GM19023 (cell line): Measurements from ENCODE around the gene LDB3.

Experiments
- ATAC-seq: cut with Tn5 transposase; IDR thresholded peaks from one replicate; pipeline ENCODE4 v1.9.1; 2021; ENCODE audit warnings: mild to moderate bottlenecking, moderate library complexity; ENCODE audit not compliant: unreplicated experiment

The LDB3 gene

DNA sequence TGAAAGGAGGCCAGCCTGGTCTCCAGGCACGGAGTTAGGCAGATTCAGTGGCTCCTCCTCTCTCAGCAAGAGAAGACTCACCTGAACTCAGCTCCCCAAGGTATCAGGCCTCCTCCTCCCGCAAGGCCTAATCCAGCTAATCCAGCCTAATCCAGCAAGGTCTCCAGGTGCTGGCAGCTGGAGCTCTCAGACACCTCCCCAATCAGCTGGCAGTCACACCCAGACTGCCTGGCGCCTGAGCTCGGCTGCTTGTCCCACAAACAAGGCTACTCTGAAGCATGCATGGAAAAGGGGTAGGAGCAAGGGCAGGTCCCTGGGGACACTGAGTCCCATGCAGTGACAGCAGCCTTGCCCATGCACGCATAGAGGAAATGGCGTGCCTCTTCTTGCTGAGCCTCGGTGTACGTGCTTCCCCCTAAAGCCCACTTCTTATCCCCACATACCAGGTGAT is 17.3 kb upstream of the LDB3 start:
- no peak for ATAC-seq

DNA sequence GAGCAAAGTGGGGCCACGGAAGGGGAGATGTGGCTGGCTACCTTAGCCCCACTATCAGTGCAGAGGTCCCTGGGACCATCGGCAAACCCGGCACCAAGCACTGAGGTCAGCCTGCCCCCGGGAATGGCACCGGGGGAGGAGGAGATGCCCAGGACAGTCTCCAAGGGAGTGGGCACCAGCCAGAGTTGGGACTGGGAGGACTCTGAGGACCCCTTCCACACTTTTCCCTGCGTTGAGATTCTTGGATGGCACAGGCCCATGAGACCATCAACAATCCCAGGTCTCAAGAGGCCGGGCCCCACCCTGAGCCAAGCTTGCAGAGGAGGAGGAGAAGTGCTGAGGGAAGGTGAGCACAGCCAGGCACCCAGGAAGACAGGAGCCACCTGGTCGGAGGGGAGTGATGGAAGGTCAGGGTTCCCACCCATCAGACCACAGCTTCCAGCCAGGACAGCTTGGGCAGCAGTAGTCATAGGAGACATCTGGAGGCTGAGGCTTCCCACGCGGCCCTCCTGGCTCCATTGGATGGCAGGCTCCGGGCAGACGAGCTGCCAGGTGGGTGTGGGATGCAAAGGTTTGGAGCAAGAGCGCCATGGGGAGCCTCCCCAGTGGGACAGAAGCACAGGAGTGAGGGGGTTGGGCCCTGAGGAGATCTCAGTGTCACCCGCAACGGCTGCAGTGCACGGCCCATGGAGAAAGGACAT is 16.5 kb upstream of the LDB3 start:
- no peak for ATAC-seq

DNA sequence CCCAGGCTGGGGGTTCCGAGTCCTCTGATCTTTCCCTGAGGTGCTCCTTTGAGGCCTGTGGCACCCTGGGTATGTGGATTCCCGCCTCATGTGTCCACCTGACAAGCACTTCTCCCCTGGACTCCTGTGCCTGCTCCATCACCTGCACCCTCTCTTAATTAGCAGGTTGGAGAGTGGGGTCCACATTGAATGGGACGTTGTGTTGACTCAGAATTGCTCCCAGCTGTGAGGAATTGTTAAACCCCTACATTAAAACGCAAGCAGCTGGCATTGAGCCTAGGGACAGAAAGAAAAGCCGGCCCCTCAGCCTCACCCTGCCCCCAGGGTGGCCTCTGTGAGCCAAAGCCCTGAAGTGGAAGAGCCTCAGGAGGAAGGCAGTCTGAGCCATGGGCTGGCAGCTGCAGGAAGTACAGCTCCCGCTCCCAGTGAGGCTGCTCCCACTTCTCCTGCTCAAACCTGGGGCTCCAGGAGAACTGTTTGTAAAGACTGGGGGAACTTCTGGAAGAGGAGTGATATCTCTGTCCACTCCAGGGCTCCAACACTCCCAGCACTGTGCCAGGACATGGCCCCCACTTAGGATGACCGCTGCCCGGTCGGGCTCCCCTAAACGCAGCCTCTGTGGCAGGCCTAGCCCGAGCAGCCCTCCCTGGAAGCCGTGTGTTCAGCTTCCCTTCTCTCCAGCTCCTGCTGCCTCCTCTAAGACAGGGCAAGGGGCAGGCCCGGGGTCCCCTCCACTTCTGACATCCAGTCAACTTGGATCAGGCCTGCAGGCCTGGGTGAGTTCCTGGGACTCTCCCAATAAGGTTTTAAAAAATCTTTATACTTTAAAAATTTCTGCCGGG is 15.7 kb upstream of the LDB3 start:
- ATAC-seq = no peak

DNA sequence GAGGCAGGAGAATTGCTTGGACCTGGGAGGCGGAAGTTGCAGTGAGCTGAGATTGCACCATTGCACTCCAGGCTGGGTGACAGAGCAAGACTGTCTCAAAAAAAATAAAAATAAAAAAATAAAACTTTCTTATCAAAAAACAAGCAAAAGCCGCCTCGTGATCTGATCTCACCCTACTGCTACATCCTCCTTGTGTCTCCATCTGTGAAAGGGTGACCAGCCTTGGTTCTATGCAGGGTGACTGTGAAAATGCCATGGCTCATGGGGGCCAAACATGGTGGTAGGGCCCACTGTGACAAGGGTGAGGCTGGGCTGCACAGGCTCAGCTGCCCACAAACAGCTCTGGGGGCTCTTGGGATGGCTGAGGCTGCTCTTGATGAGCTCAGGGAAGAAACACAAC is 14.9 kb upstream of the LDB3 start:
- ATAC-seq = no peak

DNA sequence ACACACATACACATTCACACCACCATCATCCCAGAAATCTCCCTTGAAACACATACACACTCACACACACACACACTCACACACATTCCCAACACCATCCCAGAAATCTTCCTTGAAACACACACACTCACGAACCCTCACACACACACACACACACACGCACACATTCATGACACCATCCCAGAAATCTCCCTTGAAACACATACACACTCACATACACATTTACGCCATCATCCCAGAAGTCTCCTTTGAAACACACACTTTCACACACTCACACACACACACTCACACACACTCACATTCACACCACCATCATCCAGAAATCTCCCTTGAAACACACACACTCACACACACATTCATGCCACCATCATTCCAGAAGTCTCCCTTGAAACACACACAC is 14.3 kb upstream of the LDB3 start:
- no peak for ATAC-seq

DNA sequence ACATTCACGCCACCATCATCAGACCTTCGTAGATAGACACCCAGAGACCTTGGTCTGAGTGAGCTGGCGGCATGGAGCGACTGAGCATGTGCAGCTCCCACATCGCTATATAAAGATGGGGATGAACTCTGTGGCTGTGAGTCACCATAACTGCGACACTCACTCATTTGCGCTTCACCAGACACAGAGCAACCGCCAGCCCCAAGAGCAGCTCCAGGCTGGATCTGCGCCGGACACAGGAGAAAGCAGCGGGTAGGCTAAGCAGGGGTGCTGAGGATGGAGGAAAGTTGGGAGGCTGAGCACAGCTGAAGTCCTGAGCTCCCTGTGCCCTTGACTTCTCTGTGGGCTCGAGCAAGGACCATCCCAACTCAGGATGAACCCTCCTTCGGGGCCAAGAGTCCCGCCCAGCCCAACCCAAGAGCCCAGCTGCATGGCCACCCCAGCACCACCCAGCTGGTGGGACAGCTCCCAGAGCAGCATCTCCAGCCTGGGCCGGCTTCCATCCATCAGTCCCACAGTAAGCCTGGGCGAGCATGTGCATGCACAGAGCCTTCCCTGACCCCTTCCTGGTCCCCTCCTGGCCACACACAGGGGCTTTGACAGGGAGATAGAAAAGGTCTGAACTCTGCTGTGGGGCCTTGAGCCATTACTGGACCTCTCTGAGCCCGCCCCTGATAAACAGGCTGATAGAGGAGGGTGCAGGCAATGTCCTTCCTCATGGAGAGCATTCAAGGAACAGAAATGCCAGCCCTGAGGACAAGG is 13.7 kb upstream of the LDB3 start, which contains the start of gene OPN4:
TSS of gene OPN4 (plus strand) at position 137 of the 762 bp plus-strand sequence. CDS start at position 374, 237 bp downstream.
- no peak for ATAC-seq

DNA sequence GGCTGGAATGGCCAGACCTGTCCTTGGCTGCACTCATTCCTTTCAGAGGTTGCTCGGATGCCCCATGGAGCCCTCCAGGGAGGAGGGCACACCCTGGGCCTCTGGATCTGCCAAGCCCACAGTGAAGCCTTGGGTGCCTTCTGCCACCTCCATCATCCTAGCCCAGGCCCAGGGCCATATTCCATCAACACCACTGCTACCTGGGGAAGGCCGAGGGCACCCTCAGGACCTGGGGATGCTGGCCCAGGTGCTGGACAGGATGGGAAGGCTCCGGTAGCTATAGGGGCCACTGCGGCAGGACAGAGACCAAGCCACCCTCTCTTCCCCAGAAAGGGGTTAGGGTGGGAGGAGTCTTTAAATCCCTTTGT is 13.2 kb upstream of the LDB3 start:
- ATAC-seq = no peak

DNA sequence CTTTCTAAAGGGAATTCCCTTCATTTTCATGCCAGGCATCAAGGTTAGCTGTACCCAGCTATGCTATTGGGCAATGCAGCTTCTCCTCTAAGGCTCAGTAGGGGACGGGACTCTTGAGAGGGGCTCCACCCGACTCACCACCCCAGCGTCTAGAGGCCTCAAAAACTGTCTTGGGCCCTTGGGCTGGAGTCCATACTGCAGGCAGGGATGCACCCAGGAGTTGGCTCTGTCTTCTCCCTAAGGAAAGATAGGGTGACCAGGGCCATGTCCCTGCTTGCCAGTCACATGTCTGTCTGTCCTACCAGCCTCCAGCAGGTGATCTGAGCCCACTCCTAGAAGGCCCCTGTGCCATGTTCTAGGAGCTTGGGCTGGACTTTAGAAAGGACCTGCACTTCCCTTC is 12.7 kb upstream of the LDB3 start:
- ATAC-seq = no peak

DNA sequence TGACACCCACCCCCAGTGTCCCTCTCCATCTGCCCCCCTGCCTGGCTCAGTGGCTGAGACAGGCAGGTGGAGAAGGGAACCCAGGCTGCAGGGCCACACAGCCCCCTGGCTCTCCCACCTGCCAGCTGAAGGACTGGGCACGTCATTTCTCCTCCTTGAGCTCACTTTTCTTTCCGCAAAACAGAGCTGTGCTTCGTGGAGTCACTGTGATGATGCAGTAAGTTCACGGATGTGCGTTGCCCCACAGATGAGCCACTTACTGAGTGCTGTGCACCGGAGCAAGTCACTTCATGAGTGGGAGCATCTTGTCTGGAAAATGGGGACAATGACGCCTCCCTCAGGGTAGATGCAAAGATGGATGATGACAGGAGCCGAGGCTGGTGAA is 11.3 kb upstream of the LDB3 start:
- no peak for ATAC-seq

DNA sequence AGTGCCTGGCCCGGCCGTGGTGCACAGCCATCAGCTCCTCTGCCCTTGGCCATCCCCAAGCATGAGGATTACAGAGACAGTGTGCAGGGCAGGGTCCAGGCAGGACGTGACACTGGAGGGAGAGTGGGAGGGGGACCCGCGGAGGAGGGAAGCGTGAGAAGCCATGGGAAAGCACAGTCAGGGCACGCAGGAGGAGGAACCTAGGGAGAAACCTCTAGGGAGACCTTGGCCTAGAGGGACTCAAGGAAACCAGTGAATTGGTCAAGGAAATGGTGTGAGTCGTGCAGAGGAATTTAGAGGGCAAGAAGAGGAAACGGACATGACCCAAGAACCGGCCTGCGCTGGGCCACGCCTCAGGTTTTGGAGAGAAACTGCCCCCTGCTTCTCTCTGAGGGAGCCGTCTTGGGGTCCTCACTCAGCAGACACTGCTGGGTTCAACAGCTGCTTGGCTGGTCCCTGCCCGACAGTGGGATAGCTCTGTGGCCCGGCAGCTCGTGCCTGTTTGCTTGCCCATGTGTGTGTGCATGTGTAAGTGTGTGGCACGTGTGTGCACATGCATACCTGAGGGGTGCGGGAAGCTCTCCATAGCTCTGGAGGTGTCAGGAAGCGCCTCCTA is 10.8 kb upstream of the LDB3 start:
- ATAC-seq = no peak

DNA sequence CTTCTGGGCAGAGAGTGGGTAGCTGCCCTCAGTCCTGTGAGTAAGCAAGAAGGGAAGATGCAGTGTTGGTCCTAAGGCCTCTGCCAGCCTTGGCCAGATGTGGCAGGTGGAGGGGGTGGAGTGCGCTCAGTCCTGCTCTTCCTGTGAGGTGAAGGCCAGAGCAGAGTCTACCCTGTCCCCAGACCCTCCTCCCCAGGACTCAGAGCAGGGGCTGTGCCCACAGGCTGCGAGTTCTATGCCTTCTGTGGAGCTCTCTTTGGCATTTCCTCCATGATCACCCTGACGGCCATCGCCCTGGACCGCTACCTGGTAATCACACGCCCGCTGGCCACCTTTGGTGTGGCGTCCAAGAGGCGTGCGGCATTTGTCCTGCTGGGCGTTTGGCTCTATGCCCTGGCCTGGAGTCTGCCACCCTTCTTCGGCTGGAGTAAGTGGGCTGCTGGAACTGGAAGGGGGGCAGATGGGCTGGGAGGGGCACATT is 10.0 kb upstream of the LDB3 start:
- ATAC-seq = no peak

DNA sequence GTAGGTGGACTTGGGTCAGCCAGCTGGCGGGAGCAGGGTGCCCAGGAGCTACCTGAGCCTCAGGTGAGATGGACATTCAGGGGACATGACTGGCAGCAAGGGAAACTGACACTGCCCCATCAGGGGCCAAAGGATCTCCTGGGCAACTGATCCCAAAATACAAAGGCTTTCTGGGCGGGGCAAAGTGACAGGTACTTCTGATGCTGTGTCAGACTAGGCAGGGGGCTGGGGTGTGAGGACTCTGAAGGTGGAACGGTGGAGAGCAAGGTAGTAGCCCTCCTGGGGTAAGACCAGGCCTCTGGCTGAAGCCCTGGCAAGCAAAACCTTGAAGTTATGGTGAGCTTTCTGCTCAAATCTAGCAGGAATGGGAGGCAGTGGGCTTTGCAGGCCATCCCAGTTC is 9.6 kb upstream of the LDB3 start:
- no peak for ATAC-seq

DNA sequence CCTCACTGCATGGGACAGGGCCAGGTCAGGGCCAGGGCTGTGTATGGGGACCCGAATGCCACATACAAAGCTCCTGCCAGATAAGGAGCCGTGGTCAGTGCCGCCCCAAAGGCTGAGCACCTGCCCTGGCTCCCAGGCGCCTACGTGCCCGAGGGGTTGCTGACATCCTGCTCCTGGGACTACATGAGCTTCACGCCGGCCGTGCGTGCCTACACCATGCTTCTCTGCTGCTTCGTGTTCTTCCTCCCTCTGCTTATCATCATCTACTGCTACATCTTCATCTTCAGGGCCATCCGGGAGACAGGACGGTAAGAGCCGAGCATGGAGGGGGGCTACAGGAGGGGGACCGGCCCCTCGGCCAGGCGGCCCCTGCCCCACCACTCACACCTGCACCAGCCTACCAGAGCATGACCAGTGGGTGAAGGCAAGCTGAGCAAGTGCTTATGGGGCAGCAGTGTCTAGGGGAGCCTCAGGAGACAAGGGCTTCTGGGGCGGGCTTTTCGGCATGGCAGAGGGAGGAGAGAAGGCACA is 9.1 kb upstream of the LDB3 start:
- no peak for ATAC-seq

DNA sequence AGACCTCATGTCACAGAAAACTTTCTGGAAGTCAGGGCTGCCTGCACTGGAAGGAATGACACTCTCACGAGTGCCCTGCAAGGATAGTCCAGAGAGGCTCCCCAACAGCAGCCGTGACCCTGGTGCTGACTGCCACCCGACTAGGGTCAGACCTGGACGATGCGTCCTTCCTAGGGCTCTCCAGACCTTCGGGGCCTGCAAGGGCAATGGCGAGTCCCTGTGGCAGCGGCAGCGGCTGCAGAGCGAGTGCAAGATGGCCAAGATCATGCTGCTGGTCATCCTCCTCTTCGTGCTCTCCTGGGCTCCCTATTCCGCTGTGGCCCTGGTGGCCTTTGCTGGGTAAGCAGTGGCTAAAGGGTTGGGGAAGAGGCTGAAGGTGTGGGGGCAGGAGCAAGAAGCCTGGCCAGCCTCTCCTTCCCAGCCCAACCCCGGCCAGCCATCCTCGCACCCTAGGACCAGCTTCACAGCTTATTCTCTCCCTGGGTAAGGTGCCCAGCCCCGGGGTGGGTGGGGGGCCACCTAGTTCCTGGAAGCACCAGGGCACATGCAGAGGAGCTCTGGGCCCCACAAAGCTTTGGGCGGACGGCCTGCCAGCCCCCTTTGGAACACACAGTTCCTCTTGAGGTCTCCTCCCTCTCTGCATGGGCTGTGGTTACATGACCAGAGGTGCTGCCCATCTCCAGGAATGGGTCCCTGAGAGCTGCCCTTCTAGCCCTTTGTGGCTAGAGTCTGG is 8.4 kb upstream of the LDB3 start:
- ATAC-seq = no peak

DNA sequence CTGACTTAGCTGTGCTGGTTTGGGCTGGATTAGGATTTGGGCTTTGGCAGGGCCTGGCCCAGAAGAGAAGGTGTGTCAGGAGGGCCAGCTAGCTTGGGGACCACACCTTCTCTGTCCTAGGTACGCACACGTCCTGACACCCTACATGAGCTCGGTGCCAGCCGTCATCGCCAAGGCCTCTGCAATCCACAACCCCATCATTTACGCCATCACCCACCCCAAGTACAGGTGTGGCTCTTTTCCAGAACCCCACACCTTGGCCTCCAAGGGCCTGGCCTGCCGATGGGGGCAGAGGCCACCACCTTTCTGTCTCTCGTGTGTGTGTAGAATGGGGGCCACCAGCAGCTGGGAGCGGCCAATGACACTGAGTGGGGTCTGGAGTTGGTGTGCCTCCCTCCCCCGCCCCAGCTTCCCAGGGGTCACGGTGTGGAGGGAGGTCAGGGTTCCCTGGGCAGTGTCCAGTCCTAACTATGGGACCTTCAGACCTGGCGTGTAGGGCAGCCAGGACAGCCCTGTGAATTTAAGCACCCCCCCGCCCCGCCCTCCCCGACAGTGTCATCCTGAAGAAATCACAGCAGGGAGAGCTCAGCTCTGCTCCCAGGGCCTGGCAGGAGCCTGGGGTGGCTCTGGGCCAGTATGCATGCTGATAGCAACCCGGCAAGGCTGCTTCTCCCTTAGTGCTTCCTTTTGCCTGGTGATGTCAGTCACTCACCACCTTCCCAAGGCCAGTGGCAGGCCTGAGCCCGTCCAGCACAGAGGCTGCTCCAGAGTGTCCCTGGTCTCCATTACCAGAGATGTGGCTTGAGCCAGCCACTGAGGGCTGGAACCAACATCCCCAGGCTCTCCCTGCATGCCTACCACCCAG is 6.9 kb upstream of the LDB3 start:
- no peak for ATAC-seq

DNA sequence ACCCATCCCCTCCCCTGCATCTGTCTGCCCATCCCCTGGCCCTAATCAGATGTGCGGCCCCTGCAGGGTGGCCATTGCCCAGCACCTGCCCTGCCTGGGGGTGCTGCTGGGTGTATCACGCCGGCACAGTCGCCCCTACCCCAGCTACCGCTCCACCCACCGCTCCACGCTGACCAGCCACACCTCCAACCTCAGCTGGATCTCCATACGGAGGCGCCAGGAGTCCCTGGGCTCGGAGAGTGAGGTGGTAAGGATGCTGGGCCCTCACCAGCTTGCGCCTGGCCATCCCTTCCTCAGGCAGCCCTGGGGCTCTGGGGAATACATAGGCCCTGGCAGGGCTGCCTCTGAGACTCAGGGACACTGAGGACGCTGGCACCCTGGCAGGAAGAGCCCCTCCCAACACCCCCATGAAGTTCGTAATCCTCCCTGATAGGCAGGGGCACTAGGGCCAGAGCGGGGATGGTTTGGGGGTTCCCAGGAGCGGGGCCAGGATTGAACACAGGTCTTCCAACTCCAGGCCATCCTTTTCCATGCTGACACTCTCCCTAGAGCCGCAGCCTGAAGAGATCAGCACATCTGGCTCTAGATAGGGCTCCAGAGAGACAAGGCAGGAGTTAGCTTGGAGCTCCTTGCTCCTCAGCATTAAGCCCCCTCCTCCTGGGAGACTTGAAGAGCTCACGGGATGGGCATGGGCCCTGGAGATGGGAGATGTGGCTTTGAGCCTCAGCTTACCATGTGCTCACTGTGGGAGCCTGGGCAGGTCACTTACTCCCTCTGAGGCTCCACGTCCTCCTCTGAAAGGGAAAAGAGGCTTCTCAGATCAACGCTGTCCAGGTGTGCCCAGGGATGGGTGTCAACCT is 5.9 kb upstream of the LDB3 start:
- ATAC-seq = no peak

DNA sequence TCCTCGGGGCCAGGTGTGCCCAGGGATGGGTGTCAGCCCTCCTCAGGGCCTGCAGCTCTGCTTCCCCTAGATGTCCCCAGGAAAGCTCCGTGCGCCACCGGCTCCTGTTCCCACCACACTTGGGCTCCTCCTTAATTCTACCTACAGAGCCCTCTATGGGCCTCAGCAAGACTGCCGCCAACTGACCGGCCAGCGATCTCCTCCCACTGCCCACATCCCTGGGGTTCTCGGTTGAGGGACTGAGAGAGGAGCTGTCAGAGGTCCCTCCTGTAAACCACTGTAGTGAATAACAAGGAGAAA is 5.3 kb upstream of the LDB3 start:
- ATAC-seq = no peak

DNA sequence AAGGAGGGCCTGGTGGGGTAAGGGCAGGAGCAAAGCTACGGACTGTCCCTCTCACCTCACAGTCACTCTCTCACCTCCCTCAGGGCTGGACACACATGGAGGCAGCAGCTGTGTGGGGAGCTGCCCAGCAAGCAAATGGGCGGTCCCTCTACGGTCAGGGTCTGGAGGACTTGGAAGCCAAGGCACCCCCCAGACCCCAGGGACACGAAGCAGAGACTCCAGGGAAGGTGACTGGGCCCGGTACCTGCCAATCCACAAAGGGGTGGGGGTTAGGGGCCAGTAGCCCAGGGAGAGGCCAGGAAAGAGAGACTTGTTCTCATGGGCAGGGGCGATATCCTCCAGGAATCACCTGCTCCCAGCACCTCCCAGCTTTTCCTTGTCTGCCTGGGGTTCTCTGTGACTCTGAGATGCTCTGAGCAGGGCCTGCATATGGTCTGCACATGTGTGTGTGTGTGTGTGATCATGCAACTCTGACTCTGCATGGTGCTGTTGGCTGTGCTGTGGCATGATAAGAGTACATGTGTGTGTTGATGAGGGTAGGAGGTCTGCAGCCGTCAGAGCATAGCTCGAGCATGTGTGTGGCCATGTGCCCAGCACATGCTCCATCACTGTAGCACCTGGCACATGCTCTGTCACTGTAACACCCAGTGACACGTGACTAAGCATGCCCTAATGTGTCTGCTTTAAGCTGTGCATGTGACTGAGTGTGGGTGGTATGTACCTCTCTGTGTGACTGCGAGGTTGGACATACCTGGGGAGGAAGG is 4.6 kb upstream of the LDB3 start:
- no peak for ATAC-seq
